Adipocyte (in vitro differentiated cells): ENCODE results near the gene CRYBB1.

Experiments used
- DNase-seq: peaks from one replicate; pipeline ENCODE4 v3.0.0-alpha.2; 2015; ENCODE audit warnings: low read depth
- H3K27me3 ChIP-seq: replicated peaks from 2 replicates; pipeline ENCODE4 v1.7.0; 2013; ENCODE audit warnings: mild to moderate bottlenecking, low read length, moderate library complexity; ENCODE audit not compliant: control insufficient read depth, insufficient read depth
- H3K36me3 ChIP-seq: 2 replicates; pipeline ENCODE4 v1.7.0; 2013; ENCODE audit warnings: low read length, mild to moderate bottlenecking, moderate library complexity; ENCODE audit not compliant: control insufficient read depth, insufficient read depth, severe bottlenecking
- H3K4me1 ChIP-seq: 2 replicates; pipeline ENCODE4 v1.7.0; 2013; ENCODE audit warnings: mild to moderate bottlenecking, low read length, moderate library complexity; ENCODE audit not compliant: control insufficient read depth, insufficient read depth
- H3K4me3 ChIP-seq: 2 replicates; pipeline ENCODE4 v1.7.0; 2013; ENCODE audit warnings: mild to moderate bottlenecking, low read length, moderate library complexity
- H3K9ac ChIP-seq: 2 replicates; pipeline ENCODE4 v1.7.0; 2013; ENCODE audit warnings: mild to moderate bottlenecking, low read length, moderate library complexity
- H3K9me3 ChIP-seq: 2 replicates; pipeline ENCODE4 v1.7.0; 2013; ENCODE audit warnings: mild to moderate bottlenecking, low read length, moderate library complexity; ENCODE audit not compliant: control insufficient read depth

Gene CRYBB1

DNA sequence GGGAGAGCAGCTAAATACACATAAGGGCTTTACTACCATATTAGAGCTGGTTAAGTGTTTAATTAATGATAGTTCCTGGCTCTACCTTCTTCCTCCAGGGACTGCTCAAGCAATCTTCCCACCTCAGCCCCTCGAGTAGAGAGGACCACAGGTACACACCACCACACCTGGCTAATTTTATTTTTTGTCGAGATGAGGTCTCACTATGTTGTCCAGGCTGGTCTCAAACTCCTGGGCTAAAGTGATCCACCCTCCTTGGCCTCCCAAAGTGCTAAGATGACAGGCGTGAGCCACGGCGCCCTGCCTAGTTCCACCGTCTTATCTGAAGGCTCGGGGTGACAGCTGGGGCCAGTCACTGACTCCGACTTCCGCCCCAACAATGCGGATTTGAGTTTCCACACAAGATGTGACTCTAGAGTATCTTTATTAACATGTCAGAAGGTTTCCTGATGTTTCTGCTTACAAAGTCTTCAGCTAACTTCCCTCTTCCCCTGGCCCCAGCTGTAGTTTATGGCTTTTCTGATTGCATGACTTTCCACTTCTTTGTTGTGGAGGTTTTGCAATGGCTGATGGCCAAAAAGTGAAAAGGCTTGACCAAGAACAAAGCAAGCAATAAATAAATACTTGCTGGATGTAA is 44.7 kb downstream of the CRYBB1 start:
- Histone ChIP-seq H3K27me3 (no peaks in the 10 kb centered on the region), H3K9ac (no peak overlapping the region), H3K36me3 (no peaks in the 10 kb centered on the region), H3K9me3 (no peaks in the 10 kb centered on the region), H3K4me3 (no peak overlapping the region), H3K4me1 (peaks cover 4% of the 10 kb centered on the region)
- DNase-seq = peak; percentile 13

DNA sequence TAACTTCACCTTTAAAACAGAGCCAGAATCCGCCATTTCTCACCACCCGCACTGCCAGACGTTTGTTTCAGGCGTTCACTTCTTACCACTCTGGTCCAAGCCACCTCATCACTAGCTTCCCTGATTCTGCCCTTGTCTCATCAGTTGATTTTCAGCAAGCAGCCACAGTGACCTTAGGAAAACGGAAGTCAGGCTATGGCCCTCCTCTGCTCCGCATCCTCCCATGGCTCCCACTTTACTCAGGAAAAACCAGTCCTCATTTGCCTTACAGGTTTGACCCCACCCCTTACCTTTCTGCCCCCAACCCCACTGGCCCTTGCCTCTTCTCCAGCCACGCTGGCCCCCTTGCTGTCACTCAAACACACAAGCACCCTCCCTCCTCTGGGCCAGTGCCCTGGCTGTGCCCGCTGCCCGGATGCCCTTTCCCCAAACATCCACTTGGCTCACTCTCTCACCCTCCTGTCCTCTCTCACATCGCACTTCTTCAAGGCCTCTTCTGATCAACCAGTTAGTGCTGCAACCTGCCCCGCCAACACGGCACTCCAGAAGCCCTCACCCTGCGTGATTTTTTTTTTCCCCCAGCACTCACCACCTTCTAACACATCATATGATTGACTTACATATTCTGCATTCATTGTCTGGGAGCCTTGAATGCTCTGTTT is 46.8 kb downstream of the CRYBB1 start:
- peaks cover 4% of the 10 kb centered on the region for H3K4me1 ChIP-seq
- no peaks in the 10 kb centered on the region for H3K36me3 ChIP-seq
- no peaks in the 10 kb centered on the region for H3K27me3 ChIP-seq
- no peaks in the 10 kb centered on the region for H3K9me3 ChIP-seq
- no peak overlapping the region for H3K9ac ChIP-seq
- no peak overlapping the region for H3K4me3 ChIP-seq
- no peak for DNase-seq

DNA sequence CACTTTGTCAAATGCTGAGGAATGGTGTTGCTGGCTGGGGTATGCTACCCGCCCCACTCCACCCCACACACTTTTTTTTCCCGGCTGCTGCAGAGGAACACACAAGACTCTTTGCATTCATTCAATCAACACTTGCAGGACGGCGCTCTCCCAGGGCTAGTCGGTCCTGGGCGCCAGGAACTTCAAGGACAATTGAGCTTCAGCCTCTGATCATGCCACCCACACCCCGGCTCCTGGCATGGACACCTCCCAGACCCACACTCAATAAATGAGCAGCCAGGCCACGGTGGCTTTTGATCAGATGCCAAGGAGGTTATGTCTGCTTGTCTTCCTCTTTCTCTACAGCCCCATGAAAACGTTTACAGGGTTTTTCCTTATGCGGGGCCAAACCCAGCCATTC is 47.7 kb downstream of the CRYBB1 start:
- no peak for DNase-seq

DNA sequence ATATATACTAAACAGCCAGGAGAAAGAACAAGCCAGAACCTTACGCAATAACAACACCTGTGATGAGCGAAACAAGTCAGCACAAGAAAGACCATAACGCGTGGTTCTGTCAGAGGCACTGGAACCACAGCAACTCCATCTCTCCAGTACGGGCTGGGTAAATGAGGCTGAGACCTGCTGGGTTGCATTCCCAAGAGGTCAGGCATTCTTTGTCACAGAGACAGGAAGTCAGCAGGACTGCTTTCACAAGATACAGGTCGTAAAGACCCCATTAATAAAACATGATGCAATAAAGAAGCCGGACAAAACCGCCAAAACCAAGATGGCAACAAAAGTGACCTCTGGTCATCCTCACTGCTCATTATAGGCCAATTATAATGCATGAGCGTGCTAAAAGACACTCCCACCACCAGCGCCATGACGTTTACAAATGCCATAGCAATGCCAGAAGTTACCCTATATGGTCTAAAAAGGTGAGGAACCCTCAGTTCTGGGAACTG is 49.6 kb downstream of the CRYBB1 start:
- DNase-seq = no peak
- Histone ChIP-seq H3K36me3 (no peaks in the 10 kb centered on the region), H3K27me3 (no peaks in the 10 kb centered on the region), H3K4me3 (no peak overlapping the region), H3K9me3 (no peaks in the 10 kb centered on the region), H3K4me1 (no peaks in the 10 kb centered on the region), H3K9ac (no peak overlapping the region)

More for the DNA sequence above, 47.7 kb downstream of the CRYBB1 start:
- Histone ChIP-seq H3K4me3 (no peak overlapping the region), H3K27me3 (no peaks in the 10 kb centered on the region), H3K36me3 (no peaks in the 10 kb centered on the region), H3K9me3 (no peaks in the 10 kb centered on the region), H3K4me1 (peaks cover 4% of the 10 kb centered on the region), H3K9ac (no peak overlapping the region)

DNA sequence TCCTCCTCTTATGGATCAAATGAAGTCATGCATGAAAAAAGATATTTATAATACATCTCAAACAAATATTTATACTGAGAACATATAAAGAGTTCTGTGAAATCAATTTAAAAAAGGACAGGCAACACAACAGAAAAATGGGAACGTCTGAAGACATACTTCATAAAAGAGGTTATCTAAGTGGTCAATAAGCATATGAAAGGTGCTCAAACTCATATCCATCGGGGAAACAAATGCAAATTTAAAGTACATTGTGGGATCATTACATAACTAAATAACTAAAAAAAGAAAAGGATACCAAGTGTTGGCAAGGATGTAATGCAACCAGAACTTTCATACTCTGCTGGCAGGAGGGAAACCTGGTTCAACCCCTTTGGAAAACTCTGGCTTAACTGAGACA is 50.2 kb downstream of the CRYBB1 start:
- DNase-seq = no peak
- H3K4me1 ChIP-seq = no peaks in the 10 kb centered on the region
- no peaks in the 10 kb centered on the region for H3K36me3 ChIP-seq
- H3K4me3 ChIP-seq = no peak overlapping the region
- no peaks in the 10 kb centered on the region for H3K9me3 ChIP-seq
- no peaks in the 10 kb centered on the region for H3K27me3 ChIP-seq
- H3K9ac ChIP-seq = no peak overlapping the region

DNA sequence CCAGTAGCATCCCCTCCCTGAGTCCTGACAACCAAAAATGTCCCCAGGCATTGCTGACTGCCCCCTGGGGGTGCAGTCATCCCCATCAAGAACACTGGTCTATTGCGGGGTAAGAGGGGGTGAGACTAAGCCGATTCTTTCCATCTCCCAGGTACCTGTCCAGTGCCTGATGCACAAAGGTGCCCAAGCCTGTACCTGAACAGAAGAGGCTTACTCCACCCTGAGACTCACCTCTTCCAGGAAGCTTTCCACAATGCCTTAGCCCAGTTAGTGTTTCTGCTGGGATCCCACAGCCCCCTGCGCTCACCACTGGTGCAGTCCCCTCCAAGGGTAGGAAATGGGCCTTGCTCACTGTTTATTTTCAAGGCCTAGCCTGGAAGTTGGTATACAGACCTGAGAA is 50.8 kb downstream of the CRYBB1 start:
- H3K9me3 ChIP-seq = no peaks in the 10 kb centered on the region
- H3K4me1 ChIP-seq = no peaks in the 10 kb centered on the region
- DNase-seq = no peak
- no peaks in the 10 kb centered on the region for H3K36me3 ChIP-seq
- H3K27me3 ChIP-seq = no peaks in the 10 kb centered on the region
- H3K9ac ChIP-seq = no peak overlapping the region
- H3K4me3 ChIP-seq = no peak overlapping the region

DNA sequence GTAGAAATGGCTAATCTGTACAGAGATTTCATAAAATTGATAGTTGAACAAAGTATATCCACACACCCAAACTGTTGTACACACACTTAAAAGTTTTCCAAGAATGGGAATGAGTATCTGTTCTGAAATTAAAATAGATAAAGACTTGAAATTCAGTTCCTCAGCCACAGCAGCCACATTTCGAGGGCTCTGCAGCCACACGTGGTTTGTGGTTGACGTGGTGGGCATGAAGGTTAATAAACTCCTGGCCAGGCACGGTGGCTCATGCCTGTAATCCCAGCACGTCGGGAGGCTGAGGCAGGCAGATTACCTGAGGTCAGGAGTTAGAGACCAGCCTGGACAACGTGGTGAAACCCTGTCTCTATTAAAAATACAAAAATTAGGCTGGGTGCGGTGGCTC is 51.9 kb downstream of the CRYBB1 start:
- Histone ChIP-seq H3K4me3 (no peak overlapping the region), H3K36me3 (no peaks in the 10 kb centered on the region), H3K9ac (no peak overlapping the region), H3K27me3 (no peaks in the 10 kb centered on the region), H3K4me1 (no peaks in the 10 kb centered on the region), H3K9me3 (no peaks in the 10 kb centered on the region)
- DNase-seq = no peak

DNA sequence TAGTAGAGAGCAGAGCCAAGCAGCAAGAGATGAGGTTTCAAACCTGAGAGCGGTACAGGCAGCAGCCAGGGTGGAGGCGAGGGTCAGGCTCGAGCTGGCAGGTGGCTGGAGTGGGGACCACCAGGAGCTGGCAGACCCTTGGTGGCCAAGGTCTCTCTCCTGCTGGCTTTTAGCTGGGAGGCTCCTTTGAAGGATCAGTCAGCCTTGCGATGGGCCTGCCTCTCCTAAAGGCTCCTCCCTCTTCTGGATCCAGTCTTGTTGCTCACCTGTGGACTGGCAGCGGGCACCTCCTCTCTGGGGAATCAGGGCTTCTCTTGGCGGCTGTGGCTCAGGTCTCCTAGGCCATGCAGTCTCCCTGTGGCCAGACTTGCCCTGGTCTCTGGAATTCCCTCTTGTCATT is 52.6 kb downstream of the CRYBB1 start:
- no peak overlapping the region for H3K4me3 ChIP-seq
- no peaks in the 10 kb centered on the region for H3K36me3 ChIP-seq
- H3K9me3 ChIP-seq = no peaks in the 10 kb centered on the region
- no peak overlapping the region for H3K9ac ChIP-seq
- no peaks in the 10 kb centered on the region for H3K4me1 ChIP-seq
- DNase-seq = no peak
- H3K27me3 ChIP-seq = no peaks in the 10 kb centered on the region

DNA sequence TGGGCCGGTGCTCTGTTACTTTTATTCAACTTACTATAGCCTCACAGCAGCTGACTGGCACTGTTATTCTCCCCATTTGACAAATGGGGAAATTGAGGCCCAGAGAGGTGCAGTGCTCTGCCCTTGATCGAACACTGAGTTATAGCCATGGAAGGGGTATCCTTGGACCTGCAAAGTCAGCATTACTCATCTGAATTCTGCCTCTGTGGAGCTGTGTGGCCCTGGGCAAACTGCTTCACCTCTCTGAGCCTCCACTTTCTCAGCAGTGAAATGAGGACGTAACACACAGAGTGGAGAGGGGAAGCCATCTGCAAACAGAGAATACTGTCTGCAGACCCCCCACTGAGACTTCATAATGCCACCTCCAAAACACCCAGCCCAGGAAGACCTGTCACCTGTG is 53.2 kb downstream of the CRYBB1 start:
- no peaks in the 10 kb centered on the region for H3K4me1 ChIP-seq
- H3K36me3 ChIP-seq = no peaks in the 10 kb centered on the region
- no peak overlapping the region for H3K9ac ChIP-seq
- H3K27me3 ChIP-seq = no peaks in the 10 kb centered on the region
- H3K9me3 ChIP-seq = no peaks in the 10 kb centered on the region
- no peak for DNase-seq
- H3K4me3 ChIP-seq = no peak overlapping the region

DNA sequence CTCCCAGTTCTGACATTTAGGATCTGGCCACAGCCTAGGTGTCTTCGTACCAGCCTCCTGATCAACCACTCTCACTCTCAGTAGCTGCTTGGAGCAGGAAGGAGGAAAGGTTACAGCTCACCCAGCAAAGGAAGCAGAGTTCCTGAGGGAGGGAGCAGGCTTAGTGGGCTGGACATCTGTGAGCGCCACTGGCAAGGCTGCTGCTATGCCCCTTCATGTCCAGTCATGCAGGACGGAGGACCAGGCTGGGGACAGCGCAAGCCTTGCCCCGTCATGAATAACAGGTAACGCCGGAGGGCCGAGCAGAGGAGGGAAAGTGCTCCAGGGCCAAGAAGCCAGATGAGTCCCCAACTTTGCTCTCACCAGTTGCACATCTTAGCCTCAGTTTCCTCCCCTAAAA is 53.6 kb downstream of the CRYBB1 start:
- no peak overlapping the region for H3K4me3 ChIP-seq
- H3K36me3 ChIP-seq = no peaks in the 10 kb centered on the region
- no peaks in the 10 kb centered on the region for H3K27me3 ChIP-seq
- no peaks in the 10 kb centered on the region for H3K9me3 ChIP-seq
- no peak for DNase-seq
- H3K9ac ChIP-seq = no peak overlapping the region
- no peaks in the 10 kb centered on the region for H3K4me1 ChIP-seq

DNA sequence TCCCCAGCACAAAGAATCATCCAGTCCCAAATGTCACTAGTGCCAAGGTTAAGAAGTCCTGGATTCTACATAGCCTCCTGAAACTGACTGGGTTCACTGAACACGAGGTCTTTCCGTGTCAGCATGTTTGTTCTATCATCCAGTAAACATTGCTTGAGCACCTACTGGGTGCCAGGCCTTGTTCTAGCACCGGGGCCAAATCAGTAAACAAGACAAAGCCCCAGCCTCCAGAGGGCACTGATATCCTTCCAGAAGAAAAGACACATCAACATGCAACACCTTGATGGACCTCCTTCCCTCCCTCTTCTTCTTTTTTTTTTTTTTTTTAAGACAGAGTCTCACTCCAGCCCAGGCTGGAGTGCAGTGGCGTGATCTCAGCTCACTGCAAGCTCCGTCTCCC is 54.8 kb downstream of the CRYBB1 start:
- Histone ChIP-seq H3K9me3 (no peaks in the 10 kb centered on the region), H3K9ac (no peak overlapping the region), H3K4me1 (peaks cover 9% of the 10 kb centered on the region), H3K27me3 (no peaks in the 10 kb centered on the region), H3K4me3 (no peak overlapping the region), H3K36me3 (no peaks in the 10 kb centered on the region)
- no peak for DNase-seq
